HEK293T (cell line): Measurements from ENCODE around the gene SAXO1.
"Not testable (repeated sequence)": the region's sequence is repeated elsewhere in the genome, so short reads cannot be mapped to it uniquely, and the experiment has no call there.

Experiments
- CTCF ChIA-PET: fragments of 350-600 bp; formaldehyde crosslinking; extraction: SDS; loops from one replicate; lab custom pipeline; 2021; ENCODE audit warnings: antibody characterized with exemption, inconsistent platforms; lab: Yijun Ruan, JAX
- POLR2A ChIA-PET: fragments of 350-600 bp; formaldehyde crosslinking; extraction: SDS; loops from one replicate; lab custom pipeline; 2020; ENCODE audit warnings: antibody characterized with exemption, inconsistent platforms; lab: Yijun Ruan, JAX
- DNase-seq: peaks from one replicate; pipeline ENCODE4 v3.0.0; 2012; ENCODE audit warnings: mixed read lengths; ENCODE audit errors: extremely low spot score
- ARNT ChIP-seq: fragments of 450-650 bp; IDR thresholded peaks from 2 replicates; pipeline ENCODE4 v1.6.1; 2017; ENCODE audit warnings: mild to moderate bottlenecking
- BHLHE40 ChIP-seq: fragments of 450-650 bp; IDR thresholded peaks from 2 replicates; pipeline ENCODE4 v1.6.1; 2016; ENCODE audit warnings: mild to moderate bottlenecking, moderate library complexity, borderline replicate concordance
- CTBP1 ChIP-seq: fragments of 450-650 bp; IDR thresholded peaks from 2 replicates; pipeline ENCODE4 v1.6.1; 2016; ENCODE audit warnings: borderline replicate concordance
- ELF4 ChIP-seq: fragments of 450-650 bp; IDR thresholded peaks from 2 replicates; pipeline ENCODE4 v1.6.1; 2017; ENCODE audit warnings: antibody characterized with exemption
- FOXA1 ChIP-seq: fragments of 450-650 bp; IDR thresholded peaks from 2 replicates; pipeline ENCODE4 v1.6.1; 2016; ENCODE audit warnings: mild to moderate bottlenecking
- FOXK2 ChIP-seq: fragments of 450-650 bp; IDR thresholded peaks from 2 replicates; pipeline ENCODE4 v1.6.1; 2016; ENCODE audit warnings: mild to moderate bottlenecking
- FOXM1 ChIP-seq: fragments of 450-650 bp; IDR thresholded peaks from 2 replicates; pipeline ENCODE4 v1.6.1; 2017; ENCODE audit warnings: mild to moderate bottlenecking, borderline replicate concordance
- HDGF ChIP-seq: fragments of 450-650 bp; IDR thresholded peaks from 2 replicates; pipeline ENCODE4 v1.6.1; 2017; ENCODE audit warnings: antibody characterized with exemption, borderline replicate concordance
- L3MBTL2 ChIP-seq: fragments of 450-650 bp; conservative IDR thresholded peaks from 2 replicates; pipeline ENCODE4 v1.6.1; 2016; ENCODE audit warnings: mild to moderate bottlenecking
- LEF1 ChIP-seq: fragments of 450-650 bp; IDR thresholded peaks from 2 replicates; pipeline ENCODE4 v1.6.1; 2017; ENCODE audit warnings: mild to moderate bottlenecking, borderline replicate concordance
- NFRKB ChIP-seq: fragments of 450-650 bp; IDR thresholded peaks from 2 replicates; pipeline ENCODE4 v1.6.1; 2016; ENCODE audit warnings: mild to moderate bottlenecking, moderate library complexity
- SP1 ChIP-seq: fragments of 450-650 bp; IDR thresholded peaks from 2 replicates; pipeline ENCODE4 v1.6.1; 2017
- SUZ12 ChIP-seq: fragments of 450-650 bp; IDR thresholded peaks from 2 replicates; pipeline ENCODE4 v1.6.1; 2016; ENCODE audit warnings: mild to moderate bottlenecking
- TARDBP ChIP-seq: fragments of 450-650 bp; IDR thresholded peaks from 2 replicates; pipeline ENCODE4 v1.6.1; 2016
- ZNF384 ChIP-seq: fragments of 450-650 bp; IDR thresholded peaks from 2 replicates; pipeline ENCODE4 v1.6.1; 2016
- TF ChIP-seq, protein P1 (sequence below): fragments of 450-650 bp; IDR thresholded peaks from 2 replicates; pipeline ENCODE4 v1.6.1; 2016

The SAXO1 gene

DNA sequence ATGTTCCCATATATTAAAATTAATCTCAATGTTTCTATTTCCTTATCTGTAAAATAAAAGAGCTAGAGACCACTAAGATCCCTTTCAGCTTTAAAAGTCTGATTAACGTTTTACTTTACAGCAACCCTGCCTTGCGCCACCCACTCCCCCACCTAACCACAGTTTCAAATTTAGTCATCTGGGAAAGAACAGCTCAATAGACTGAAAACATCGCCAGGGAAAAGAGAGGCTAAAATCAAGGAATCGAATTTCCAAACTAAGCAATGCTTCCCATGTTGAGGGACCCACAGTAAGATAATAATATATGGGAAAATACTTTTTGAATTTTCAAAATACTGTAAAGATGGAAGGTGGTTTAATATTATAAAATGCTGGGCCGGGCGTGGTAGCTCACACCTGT lies 6.6 kb downstream of the SAXO1 start:
- POLR2A ChIA-PET, result no interaction called here
- CTCF ChIA-PET, result interaction anchor here (0.6 kb wide), 1 partner anchor 24 kb away, joined by 3 read pairs; no protein-coding TSS in a partner anchor
- TF ChIP-seq FOXK2 (no peak), TARDBP (no peak), HDGF (no peak), NFRKB (no peak), L3MBTL2 (no peak), FOXA1 (no peak), ARNT (no peak), SUZ12 (no peak), FOXM1 (no peak), CTBP1 (no peak), BHLHE40 (no peak)
- TF ChIP-seq, protein P1, sequence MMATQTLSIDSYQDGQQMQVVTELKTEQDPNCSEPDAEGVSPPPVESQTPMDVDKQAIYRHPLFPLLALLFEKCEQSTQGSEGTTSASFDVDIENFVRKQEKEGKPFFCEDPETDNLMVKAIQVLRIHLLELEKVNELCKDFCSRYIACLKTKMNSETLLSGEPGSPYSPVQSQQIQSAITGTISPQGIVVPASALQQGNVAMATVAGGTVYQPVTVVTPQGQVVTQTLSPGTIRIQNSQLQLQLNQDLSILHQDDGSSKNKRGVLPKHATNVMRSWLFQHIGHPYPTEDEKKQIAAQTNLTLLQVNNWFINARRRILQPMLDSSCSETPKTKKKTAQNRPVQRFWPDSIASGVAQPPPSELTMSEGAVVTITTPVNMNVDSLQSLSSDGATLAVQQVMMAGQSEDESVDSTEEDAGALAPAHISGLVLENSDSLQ, result no peak
- no peak for DNase-seq

DNA sequence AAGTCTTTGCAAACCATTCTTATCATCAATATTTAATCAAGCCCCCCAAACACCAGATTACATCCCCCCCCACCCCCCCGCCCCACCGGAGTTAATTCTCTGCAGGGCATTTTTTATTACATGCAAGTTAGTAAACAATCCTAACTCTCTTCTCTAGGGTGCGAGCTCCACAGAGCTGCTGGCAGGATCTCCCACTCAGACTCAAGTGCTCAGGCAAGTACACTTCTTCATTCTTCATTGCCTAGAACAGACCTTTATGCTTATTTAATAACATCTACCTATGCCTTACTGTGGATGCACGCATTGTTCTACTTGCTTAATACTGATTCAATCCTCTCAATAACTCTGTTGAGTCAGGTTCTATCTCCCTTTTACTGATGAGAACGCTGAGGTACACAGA lies 9.9 kb downstream of the SAXO1 start:
- CTCF ChIA-PET, result no interaction called here
- TF ChIP-seq BHLHE40 (no peak), NFRKB (no peak), LEF1 (no peak), SP1 (no peak), ZNF384 (no peak), TARDBP (no peak), HDGF (no peak), CTBP1 (no peak), FOXM1 (no peak), ARNT (no peak), FOXK2 (no peak), ELF4 (no peak), SUZ12 (no peak)
- TF ChIP-seq, protein P1, result no peak
- POLR2A ChIA-PET, result no interaction called here
- DNase-seq, result no peak

DNA sequence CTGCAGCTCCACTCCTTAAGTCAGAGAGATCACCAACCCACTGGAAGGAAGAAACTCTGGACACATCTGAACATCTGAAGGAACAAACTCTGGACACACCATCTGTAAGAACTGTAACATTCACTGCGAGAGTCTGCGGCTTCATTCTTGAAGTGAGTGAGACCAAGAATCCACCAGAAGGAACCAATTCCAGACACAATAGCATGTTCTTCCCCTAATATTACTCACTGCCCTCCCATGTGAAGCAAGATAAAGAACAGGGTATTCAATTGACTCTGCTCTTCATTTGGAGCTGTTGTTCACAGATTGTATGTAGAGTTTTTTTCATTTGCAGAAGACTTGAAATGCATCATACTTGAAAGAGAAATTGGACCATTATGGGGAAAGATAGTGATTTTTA lies 10.8 kb downstream of the SAXO1 start:
- ChIA-PET CTCF (no interaction called here), POLR2A (no interaction called here)
- DNase-seq, result no peak
- TF ChIP-seq LEF1 (no peak), SUZ12 (no peak), ARNT (no peak), FOXM1 (no peak), FOXA1 (no peak), NFRKB (no peak), ZNF384 (no peak), HDGF (no peak), BHLHE40 (no peak), FOXK2 (no peak), L3MBTL2 (no peak), CTBP1 (no peak), ELF4 (no peak), TARDBP (no peak), SP1 (no peak)
- TF ChIP-seq, protein P1, result no peak

DNA sequence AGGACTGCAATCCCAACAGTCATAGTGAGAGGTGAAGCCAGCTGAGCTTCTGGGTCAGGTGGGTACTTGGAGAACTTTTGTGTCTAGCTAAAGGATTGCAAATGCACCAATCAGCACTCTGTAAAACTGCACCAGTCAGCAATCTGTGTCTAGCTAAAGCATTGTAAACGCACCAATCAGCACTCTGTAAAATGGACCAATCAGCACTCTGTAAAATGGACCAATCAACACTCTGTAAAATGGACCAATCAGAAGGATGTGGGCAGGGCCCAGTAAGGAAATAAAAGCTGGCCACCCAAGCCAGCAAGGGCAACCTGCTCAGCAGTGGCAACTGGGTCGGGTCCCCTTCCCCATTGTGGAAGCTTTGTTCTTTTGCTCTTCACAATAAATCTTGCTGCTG lies 11.4 kb downstream of the SAXO1 start:
- DNase-seq, POLR2A ChIA-PET, CTCF ChIA-PET: not testable (repeated sequence)

DNA sequence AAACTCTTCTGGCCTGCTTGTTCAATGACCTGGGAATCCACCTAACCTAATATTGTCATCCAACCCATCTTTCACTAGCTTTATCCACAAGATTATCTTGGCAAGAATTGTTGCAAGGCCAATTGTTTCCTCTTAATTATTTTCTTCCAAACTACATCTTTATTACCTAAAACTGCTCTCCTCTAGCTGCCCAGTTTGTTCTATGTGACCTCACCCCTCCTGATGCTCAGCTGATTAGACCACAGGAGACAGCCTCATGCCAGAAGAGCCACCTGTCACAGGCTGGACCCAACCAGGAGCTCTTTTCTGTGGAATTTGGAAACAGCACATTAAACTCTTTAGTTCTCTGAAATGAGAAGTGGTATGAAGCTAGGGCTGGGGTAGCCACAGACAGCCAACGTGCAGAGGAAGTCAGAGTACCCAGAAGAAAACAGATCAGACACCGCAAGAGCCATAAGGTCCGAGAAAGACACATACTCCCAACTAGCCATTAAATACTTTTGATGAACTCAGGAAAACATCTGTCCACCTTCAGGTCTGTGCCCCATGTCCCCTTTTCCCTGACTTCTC lies 12.0 kb downstream of the SAXO1 start:
- TF ChIP-seq ELF4, result no peak
- TF ChIP-seq TARDBP, result no peak
- no peak for TF ChIP-seq HDGF
- no peak for TF ChIP-seq FOXM1
- no peak for TF ChIP-seq CTBP1
- TF ChIP-seq SP1, result no peak
- TF ChIP-seq SUZ12, result no peak
- TF ChIP-seq, protein P1, result no peak
- no peak for TF ChIP-seq FOXA1
- TF ChIP-seq ARNT, result no peak
- no peak for TF ChIP-seq LEF1
- TF ChIP-seq NFRKB, result no peak
- TF ChIP-seq BHLHE40, result no peak
- DNase-seq, result no peak
- POLR2A ChIA-PET, result no interaction called here
- CTCF ChIA-PET, result no interaction called here

DNA sequence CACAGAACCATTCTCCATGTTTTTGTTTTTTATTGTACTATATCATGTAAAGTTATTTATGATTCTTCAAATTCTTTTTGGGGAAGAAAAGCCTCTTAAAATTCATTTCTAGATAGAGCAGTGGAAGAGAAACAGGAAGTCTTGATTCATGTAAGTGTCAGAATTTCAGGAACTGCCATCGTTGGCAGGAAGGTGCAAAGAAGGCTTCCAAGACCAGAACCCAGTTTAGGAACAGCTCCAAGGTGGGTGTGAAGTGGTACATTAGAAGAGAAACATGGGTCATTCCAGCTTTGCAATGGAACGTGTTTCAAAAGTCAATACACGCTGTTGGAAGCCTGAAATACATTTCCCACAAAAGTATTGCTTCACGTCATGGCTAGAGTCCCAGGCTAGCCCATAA lies 14.8 kb downstream of the SAXO1 start:
- DNase-seq, result no peak
- TF ChIP-seq BHLHE40, result no peak
- no peak for TF ChIP-seq ZNF384
- TF ChIP-seq FOXK2, result no peak
- TF ChIP-seq TARDBP, result no peak
- no peak for TF ChIP-seq SUZ12
- no peak for TF ChIP-seq CTBP1
- POLR2A ChIA-PET, result no interaction called here
- CTCF ChIA-PET, result interaction anchor here (1.6 kb wide), 1 partner anchor 11 kb away, joined by 4 read pairs; no protein-coding TSS in a partner anchor
